K562 (cell line): Measurements from ENCODE around the gene GNG7. TPM values are rescaled to one million over a fixed set of nuclear protein-coding genes. Genes with fewer than 3 reads are reported as not detected.

ENCODE experiments used
- ATAC-seq: fragments of 200-7000 bp; cut with Tn5 transposase; 3 replicates; pipeline ENCODE4 v1.9.1; 2020; ENCODE audit warnings: moderate library complexity
- BruUV-seq: library from RNA; stranded (reverse); fragments of 400-500 nt; replicated peaks from 2 replicates; lab custom pipeline; 2021; lab: Mats Ljungman, UMichigan
- CTCF ChIA-PET: fragments of 300-600 bp; formaldehyde crosslinking; extraction: SDS; loops from one replicate; lab custom pipeline; 2021; ENCODE audit warnings: low intra/inter-chr PET ratio; lab: Yijun Ruan, JAX
- POLR2A ChIA-PET: fragments of 300-600, 350-650 bp; sonication (Branson Sonifier 250); formaldehyde crosslinking; extraction: SDS; loops from one replicate; lab custom pipeline; 2021; ENCODE audit warnings: antibody characterized with exemption, inconsistent platforms; lab: Yijun Ruan, JAX
- DNase-seq, 4 experiments: peaks; one replicate each; pipeline versions ENCODE4 v3.0.0 to v3.0.0-alpha.2; 2011 to 2018; ENCODE audit warnings: low spot score in 3 of 4, mixed read lengths in 3 of 4; ENCODE audit errors: extremely low read depth in 1 of 4
- FAIRE-seq: peaks from 2 replicates; lab custom pipeline; 2011; peaks lifted over from hg19 to GRCh38; lab: Jason Lieb, UNC
- H2AFZ ChIP-seq: 2 replicates; pipeline ENCODE4 v1.6.0; 2011; ENCODE audit warnings: low read depth, low read length, control low read depth, inconsistent platforms
- H3K27ac ChIP-seq: fragments of 200-600 bp; 3 replicates; pipeline ENCODE4 v1.8.0; 2011; ENCODE audit warnings: low read depth, mild to moderate bottlenecking, control low read depth, inconsistent platforms, low read length, moderate library complexity, mixed read lengths; ENCODE audit errors: extremely low read depth
- H3K27me3 ChIP-seq, 2 experiments: fragments of 300-600 bp in 1 of 2; 2 replicates in 1 of 2; 3 replicates in 1 of 2; pipeline versions ENCODE4 v1.6.0 to v1.8.0; 2011; ENCODE audit warnings: inconsistent platforms in 2 of 2, low read length in 2 of 2, mild to moderate bottlenecking in 1 of 2, mixed read lengths in 1 of 2, moderate library complexity in 1 of 2; ENCODE audit not compliant: control insufficient read depth in 2 of 2, insufficient read depth in 2 of 2
- H3K36me3 ChIP-seq: fragments of 300-600 bp; 3 replicates; pipeline ENCODE4 v1.8.0; 2011; ENCODE audit warnings: mild to moderate bottlenecking, low read length, inconsistent platforms; ENCODE audit not compliant: control insufficient read depth, insufficient read depth
- H3K4me1 ChIP-seq, 2 experiments: fragments of 200-600 bp in 1 of 2; replicated peaks in 1 of 2; 2 replicates in 1 of 2; 3 replicates in 1 of 2; pipeline versions ENCODE4 v1.5.1 to v1.8.0; 2011; ENCODE audit warnings: inconsistent platforms in 2 of 2, low read length in 2 of 2, mild to moderate bottlenecking in 1 of 2, mixed read lengths in 1 of 2, moderate library complexity in 1 of 2; ENCODE audit not compliant: control insufficient read depth in 2 of 2, insufficient read depth in 2 of 2
- H3K4me2 ChIP-seq: 2 replicates; pipeline ENCODE4 v1.6.1; 2011; ENCODE audit warnings: low read length, control low read depth, inconsistent platforms, mixed read lengths; ENCODE audit not compliant: insufficient read depth
- H3K4me3 ChIP-seq: fragments of 200-600 bp; sonication (generic), shearing (Covaris generic); 2 replicates; pipeline ENCODE4 v1.5.1; 2016; ENCODE audit warnings: control low read depth, inconsistent platforms
- H3K79me2 ChIP-seq: fragments of 200-600 bp; 3 replicates; pipeline ENCODE4 v1.8.0; 2011; ENCODE audit warnings: low read length, inconsistent platforms; ENCODE audit not compliant: control insufficient read depth, insufficient read depth
- H3K9ac ChIP-seq, 2 experiments: 2 replicates each; pipeline versions ENCODE4 v1.6.0 to v1.6.1; 2011; ENCODE audit warnings: low read depth in 2 of 2, low read length in 2 of 2, control low read depth in 1 of 2, inconsistent platforms in 1 of 2, mild to moderate bottlenecking in 1 of 2, mixed read lengths in 1 of 2; ENCODE audit not compliant: insufficient read depth in 1 of 2
- H3K9me1 ChIP-seq: one replicate; pipeline ENCODE4 v1.6.0; 2011; ENCODE audit warnings: inconsistent platforms, mild to moderate bottlenecking, low read length, moderate library complexity; ENCODE audit not compliant: control insufficient read depth, insufficient read depth
- H3K9me3 ChIP-seq: replicated peaks from 2 replicates; pipeline ENCODE4 v1.5.1; 2011; ENCODE audit warnings: low read depth, low read length, inconsistent platforms; ENCODE audit not compliant: control insufficient read depth, insufficient read depth
- H4K20me1 ChIP-seq: replicated peaks from 2 replicates; pipeline ENCODE4 v1.6.1; 2011; ENCODE audit warnings: low read length, inconsistent platforms, mixed read lengths; ENCODE audit not compliant: control insufficient read depth, insufficient read depth
- GABPB1 ChIP-seq: sonication (generic); formaldehyde crosslinking; IDR thresholded peaks from 2 replicates; pipeline ENCODE4 v1.8.0; 2022; ENCODE audit warnings: mild to moderate bottlenecking, missing genetic modification reagents
- HCFC1 ChIP-seq: IDR thresholded peaks from 2 replicates; pipeline ENCODE4 v1.6.1; 2012; ENCODE audit warnings: low read depth, low read length, improper control_type of control experiment
- POLR3A ChIP-seq: IDR thresholded peaks from 2 replicates; pipeline ENCODE4 v1.6.1; 2011; ENCODE audit warnings: borderline replicate concordance, mild to moderate bottlenecking, moderate library complexity; ENCODE audit not compliant: insufficient read length, insufficient read depth; ENCODE audit errors: extremely low read depth
- RCOR1 ChIP-seq, 2 experiments: IDR thresholded peaks; 2 replicates each; pipeline ENCODE4 v1.6.1; 2012; ENCODE audit warnings: low read depth in 2 of 2, low read length in 2 of 2, borderline replicate concordance in 1 of 2, improper control_type of control experiment in 1 of 2
- REST ChIP-seq, 2 experiments: fragments of 450-650 bp; formaldehyde crosslinking in 1 of 2; IDR thresholded peaks; 2 replicates each; pipeline versions ENCODE4 v1.4.0 to v1.6.1; 2014 to 2020; ENCODE audit warnings: mild to moderate bottlenecking in 2 of 2, borderline replicate concordance in 1 of 2, low read depth in 1 of 2
- TAL1 ChIP-seq: fragments of 450-650 bp; IDR thresholded peaks from 2 replicates; pipeline ENCODE4 v1.6.1; 2016; ENCODE audit warnings: mild to moderate bottlenecking
- TEAD2 ChIP-seq: fragments of 450-650 bp; IDR thresholded peaks from 2 replicates; pipeline ENCODE4 v1.6.1; 2016; ENCODE audit warnings: missing genetic modification characterization, control low read depth, missing compliant biosample characterization
- WGBS: fragments of 100-300 bp; shearing (Covaris generic); methylation state at CpG from one replicate; pipeline ENCODE4 v1.1.6; 2016; ENCODE audit warnings: low coverage, mixed read lengths; ENCODE audit not compliant: insufficient coverage; ENCODE audit errors: missing lambda C conversion rate; 5-methylcytosine and 5-hydroxymethylcytosine counted together
- in situ Hi-C: fragments of 300-500 bp; cut with MboI; formaldehyde crosslinking; loops from 4 replicates; pipeline ENCODE4 v1.15.0; 2018; ENCODE audit warnings: inconsistent platforms, mixed read lengths
- intact Hi-C: fragments of 100-400 bp; cut with micrococcal nuclease; formaldehyde crosslinking; loops from 2 replicates; pipeline ENCODE4 v1.14.2; 2022
- polyA plus RNA-seq, 8 experiments: library from polyadenylated mRNA; depleted of rRNA in 4 of 8; stranded (reverse) in 5 of 8; unstranded in 3 of 8; fragments of >200 nt; fragmentation: Nextera tagmentation in 2 of 8; fragmentation: Illumina TruSeq in 1 of 8; extraction: Ambion mirVana in 2 of 8; extraction: Trizol in 1 of 8; gene quantifications; 2 replicates each; pipeline versions ENCODE4 v1.2.1 to v1.2.3, GENCODE V29; 2011 to 2014; ENCODE audit warnings: inconsistent platforms in 1 of 8, missing spikeins in 1 of 8
- total RNA-seq, 7 experiments: library from RNA; depleted of rRNA in 6 of 7; stranded (reverse); fragments of >200 nt in 6 of 7; fragmentation: Illumina TruSeq in 2 of 7; extraction: Trizol in 2 of 7; gene quantifications; 2 replicates each; pipeline versions ENCODE4 v1.2.1 to v1.2.3, GENCODE V29; 2011 to 2021; ENCODE audit warnings: low replicate concordance in 1 of 7

GNG7 gene
- total and polyA plus RNA-seq, 9 of the 15 experiments (the other 6 are each of a cell fraction or from before 2014, with no cell fraction given) = 0.01 to 0.20 (median 0.06) TPM; not detected in 1

DNA sequence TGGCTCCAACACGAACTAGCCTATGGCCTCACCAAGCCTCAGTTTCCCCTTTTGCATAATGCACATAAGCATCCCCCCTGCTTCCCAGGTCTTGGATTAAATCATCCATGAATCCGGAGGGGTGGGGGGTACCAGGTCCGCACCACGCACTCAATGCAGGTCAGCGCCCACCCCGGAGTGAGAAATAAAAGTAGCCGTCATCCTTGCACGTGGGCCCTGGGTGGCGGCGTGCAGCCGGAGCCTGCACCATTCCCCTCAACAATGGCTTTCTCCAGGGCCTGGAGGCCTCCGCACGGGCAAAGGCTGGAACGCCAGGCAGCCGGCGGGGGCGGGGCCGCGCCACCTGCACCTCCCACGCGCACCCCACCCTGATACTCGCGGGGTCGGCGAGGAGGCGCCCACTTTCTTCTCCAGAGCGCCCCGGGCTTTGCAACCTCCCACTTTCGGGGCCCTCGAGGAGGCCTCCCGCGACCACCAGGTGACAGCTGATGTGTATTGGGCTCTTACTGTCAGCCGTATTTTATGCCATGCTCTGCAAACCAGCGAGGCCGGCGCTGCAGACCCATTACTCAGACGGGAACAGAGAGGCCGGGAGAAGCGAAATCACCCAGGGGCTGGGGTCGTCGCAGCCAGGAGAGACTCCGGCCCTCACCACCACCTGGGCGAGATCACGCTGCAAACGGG lies 227.3 kb downstream of the GNG7 start (continued):
- TF ChIP-seq TAL1 = no peak
- no peak for TF ChIP-seq HCFC1
- peak in 1 of 2 experiments; percentile 53; a peak in 3 of 4 replicates for TF ChIP-seq RCOR1 (IDR thresholded peaks at IDR 0.05; ENCODE audit: borderline replicate concordance in 1 of 2, low read depth in 2 of 2, low read length in 2 of 2)

DNA sequence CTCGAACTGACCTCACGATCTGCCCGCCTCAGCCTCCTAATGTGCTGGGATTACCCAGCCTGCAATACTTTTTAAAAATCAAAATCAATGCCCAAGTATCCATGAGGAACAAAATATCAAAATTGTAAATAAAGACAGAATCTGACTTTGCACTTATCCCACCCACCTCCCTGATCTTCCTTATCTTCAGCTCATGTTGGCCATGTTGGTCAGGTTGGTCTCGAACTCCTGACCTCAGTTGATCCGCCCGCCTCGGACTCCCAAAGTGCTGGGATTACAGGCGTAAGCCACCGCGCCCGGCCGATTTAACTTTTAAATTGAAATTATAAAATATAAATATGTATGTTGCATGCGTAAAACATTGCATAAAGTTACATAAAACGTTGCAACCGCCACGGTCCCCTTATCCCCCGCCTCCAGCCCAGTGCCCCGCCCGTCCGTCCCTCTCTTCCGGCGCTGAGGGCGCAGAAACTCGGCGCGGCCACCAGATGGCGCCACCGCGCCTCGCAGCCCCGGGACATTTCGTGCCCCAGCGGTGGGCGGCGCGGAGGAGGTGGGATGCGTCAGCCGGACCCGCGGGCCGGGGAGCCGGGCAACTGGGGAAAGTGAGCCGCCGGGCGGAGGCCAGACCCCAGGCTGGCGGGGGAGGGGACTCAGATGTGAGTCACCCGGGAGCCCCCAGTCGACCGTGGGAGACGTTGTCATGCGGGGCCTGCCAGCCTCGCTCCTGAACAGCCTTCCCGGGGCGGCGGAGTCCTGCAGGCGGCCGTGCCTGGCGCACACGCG lies 228.1 kb downstream of the GNG7 start:
- peak overlapping the region; percentile 85 for H2AFZ ChIP-seq
- H3K4me1 ChIP-seq = peaks cover 3 to 46% of the 10 kb centered on the region in 2 experiments; a peak in 4 of 5 replicates
- CTCF ChIA-PET = interaction anchor here (0.6 to 2.9 kb wide), 7 partner anchors 69 to 162 kb away, joined by 3 to 47 read pairs (median 5); no protein-coding TSS in a partner anchor
- H3K79me2 ChIP-seq = no peaks in the 10 kb centered on the region
- POLR2A ChIA-PET = no interaction called here
- H3K9me3 ChIP-seq = no peaks in the 10 kb centered on the region
- H3K27ac ChIP-seq = peak overlapping the region; percentile 25; the same call in 1 of the 3 replicates
- H3K4me2 ChIP-seq = peak overlapping the region; percentile 70
- in situ Hi-C loops (loop anchor here (5.0 kb wide), 2 partner anchors 103 to 138 kb away; no protein-coding TSS in a partner anchor), intact Hi-C loops (loop anchor here (1.0 kb wide), 2 partner anchors 105 to 137 kb away; no protein-coding TSS in a partner anchor)
- no peaks in the 10 kb centered on the region for H3K36me3 ChIP-seq
- 3% methylated on average over 52 of the region's 60 CpGs for WGBS
- FAIRE-seq = peak; percentile 89
- peaks cover 0 to under 1% of the 10 kb centered on the region in 2 experiments; a peak in 1 of 5 replicates for H3K27me3 ChIP-seq
- peak; percentile 87 to 90 (median 88) for DNase-seq
- peak overlapping the region; percentile 49 for H3K4me3 ChIP-seq
- H3K9me1 ChIP-seq = no peaks in the 10 kb centered on the region
- H4K20me1 ChIP-seq = no peaks in the 10 kb centered on the region
- no TSS peak for BruUV-seq
- peak; percentile 88 for ATAC-seq
- peak overlapping the region in 1 of 2 experiments; percentile 87; a peak in 2 of 4 replicates for H3K9ac ChIP-seq
- TF ChIP-seq REST (IDR thresholded peaks at IDR 0.05; ENCODE audit: borderline replicate concordance) = peak; percentile 96
- no peak for TF ChIP-seq REST (CRISPR knock-in tag; IDR thresholded peaks at IDR 0.05; ENCODE audit: low read depth)
- TF ChIP-seq TEAD2 = no peak
- peak; percentile 85 for TF ChIP-seq GABPB1
- TF ChIP-seq POLR3A = no peak
